DMS53 (cell line): ENCODE results near the gene PRSS58.

Source experiments
- DNase-seq: peaks from one replicate; lab custom pipeline; 2025; lab: John Stamatoyannopoulos, UW

Gene PRSS58, protein sequence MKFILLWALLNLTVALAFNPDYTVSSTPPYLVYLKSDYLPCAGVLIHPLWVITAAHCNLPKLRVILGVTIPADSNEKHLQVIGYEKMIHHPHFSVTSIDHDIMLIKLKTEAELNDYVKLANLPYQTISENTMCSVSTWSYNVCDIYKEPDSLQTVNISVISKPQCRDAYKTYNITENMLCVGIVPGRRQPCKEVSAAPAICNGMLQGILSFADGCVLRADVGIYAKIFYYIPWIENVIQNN

DNA sequence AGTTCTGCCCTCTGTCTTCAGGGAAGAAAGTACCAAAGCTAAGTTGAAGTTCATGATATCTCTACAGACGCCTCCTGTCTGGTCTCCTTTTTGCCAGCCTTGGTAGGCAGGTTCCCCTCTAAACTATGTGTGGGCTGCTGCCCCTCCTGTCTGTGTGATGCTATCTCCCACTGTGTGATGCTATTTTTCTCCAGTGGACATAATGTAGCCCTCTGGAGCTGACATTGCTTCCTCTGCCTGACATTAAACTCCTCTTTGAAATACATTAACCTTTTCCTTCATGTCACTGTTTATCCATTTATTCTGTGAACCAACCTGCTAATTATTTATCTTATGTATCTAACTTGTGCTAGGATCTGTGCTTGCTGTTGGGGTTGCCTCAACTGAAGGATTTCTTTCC lies at the start of gene PRSS58:
Gene PRSS58 (minus strand): TSS at position 101 of the 400 bp plus-strand sequence. CDS start 351 bp downstream, outside the sequence.
- DNase-seq = no peak

DNA sequence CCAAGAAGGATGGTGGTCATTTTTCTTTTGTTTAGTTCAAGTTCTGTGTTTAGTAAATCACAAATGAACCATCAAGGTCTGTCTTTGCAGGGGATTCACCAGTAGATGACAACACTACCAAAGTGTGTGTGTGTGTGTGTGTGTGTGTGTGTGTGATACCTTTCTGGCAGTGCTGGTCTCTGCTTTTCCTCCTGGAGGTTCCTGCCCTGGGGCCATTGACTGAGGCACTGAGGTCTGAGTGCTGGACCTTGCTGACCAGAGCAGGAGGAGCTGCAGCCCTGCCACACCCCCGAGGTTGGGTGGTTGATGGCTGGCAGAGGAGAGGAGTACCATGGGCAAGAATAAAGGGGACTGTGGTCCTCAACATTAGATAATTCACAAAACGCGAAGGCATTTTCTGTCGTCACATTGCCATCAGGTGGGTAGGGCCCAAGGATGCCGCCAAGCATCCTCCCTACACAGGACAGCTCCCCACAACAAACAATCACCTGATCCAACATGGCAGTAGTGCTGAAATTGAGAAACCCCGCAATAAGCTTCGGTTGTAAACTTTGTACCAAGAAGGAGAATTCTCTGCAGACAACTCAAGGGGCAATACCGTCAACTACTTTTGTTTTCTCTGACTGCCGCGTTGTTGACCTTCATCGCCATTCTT lies 49.5 kb upstream of the PRSS58 start:
- no peak for DNase-seq

DNA sequence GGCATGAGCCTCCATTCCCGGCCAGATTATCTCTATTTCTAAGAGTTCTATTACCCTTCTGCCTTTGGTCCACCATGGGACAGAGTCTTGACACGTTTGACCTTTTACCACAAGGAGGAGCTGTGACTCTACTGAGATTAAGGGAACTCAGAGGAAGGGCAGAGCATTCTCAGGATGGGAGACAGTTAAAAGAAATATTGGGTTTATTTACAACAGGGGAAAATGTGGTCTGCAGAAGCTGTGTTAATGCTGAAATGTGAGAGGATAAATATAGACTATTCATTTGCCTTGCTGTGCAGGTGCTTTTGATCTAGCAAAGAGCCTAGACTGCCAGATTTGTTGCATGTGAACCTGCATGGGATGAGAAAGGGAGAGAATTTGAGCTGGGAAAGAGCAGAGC lies 45.8 kb upstream of the PRSS58 start:
- DNase-seq = peak; percentile 24

DNA sequence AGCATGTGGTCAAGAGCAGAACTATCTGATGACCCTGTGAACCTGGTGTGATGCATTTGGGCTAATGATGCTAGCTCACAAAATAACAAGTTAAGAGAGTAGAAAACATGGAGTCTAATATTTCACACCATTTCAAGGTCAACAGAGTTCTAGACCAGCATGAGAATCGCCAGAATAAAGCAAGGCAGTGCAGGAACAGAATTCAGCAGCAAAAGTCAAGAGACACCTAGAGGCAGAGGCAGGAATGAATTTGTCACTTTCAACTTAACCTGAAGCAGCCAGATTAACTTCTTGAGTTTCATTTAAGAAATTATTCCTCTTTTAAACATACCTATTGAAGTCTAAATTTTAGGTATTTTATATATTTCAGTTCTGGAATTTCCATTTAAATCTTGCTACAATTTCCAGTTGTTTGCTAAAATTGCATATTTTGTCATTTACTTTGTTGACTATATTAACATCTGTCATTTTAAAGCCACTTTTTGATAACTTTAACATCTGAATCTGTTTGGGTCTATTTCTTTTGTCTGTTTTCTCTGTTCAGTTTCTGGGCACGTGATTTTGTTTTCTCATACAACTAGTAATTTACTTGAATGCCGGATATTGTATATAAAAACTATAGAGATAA lies 44.2 kb upstream of the PRSS58 start:
- DNase-seq = peak; percentile 45

DNA sequence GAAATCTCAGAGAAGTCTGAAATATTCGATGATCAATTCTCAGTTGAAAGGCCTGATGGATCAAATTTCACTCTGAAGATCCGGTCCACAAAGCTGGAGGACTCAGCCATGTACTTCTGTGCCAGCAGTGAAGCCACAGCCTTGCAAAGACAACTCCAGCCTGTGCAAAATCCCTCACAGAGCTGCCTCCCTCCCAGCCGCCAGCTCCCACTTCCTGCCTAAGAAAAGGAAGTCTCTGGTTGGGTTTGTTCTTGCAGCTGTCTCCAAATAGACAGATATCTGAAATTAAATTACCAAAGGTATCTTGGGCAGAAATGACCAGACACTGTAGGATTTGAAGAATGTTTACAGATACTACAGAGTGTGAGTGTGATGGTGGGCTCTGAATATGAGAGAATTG lies 43.4 kb upstream of the PRSS58 start:
- no peak for DNase-seq

DNA sequence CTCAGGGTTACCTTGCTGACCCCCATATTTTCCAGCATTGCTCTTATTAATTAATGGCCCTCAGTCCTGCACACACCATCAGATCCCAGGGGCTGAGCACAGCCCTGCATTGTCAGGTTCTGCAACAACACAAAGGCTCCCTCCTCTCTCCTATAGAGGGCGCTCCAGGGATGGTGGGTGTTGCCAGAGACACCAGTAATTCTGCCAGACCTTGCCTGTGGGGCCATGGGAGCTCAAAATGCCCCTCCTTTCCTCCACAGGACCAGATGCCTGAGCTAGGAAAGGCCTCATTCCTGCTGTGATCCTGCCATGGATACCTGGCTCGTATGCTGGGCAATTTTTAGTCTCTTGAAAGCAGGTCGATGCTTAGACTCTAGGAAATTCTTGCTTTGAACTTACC lies 42.8 kb upstream of the PRSS58 start:
- peak; percentile 19 for DNase-seq

DNA sequence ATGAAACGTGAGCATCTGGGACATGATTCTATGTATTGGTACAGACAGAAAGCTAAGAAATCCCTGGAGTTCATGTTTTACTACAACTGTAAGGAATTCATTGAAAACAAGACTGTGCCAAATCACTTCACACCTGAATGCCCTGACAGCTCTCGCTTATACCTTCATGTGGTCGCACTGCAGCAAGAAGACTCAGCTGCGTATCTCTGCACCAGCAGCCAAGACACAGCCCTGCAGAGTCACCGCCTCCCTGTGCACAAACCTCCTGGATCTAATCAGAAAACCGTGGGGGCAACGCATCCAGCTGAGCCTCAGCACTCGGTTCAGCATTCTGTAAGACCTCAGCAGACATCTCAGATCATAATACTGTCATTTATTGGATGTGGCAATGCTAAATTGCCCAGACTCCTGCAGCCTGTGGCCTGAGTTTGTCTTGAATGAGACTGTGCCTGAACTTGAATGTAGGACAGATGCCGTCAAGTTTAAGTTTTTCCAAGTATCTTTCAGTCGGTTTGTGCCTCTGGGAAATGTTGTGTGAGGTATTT lies 41.5 kb upstream of the PRSS58 start:
- no peak for DNase-seq

DNA sequence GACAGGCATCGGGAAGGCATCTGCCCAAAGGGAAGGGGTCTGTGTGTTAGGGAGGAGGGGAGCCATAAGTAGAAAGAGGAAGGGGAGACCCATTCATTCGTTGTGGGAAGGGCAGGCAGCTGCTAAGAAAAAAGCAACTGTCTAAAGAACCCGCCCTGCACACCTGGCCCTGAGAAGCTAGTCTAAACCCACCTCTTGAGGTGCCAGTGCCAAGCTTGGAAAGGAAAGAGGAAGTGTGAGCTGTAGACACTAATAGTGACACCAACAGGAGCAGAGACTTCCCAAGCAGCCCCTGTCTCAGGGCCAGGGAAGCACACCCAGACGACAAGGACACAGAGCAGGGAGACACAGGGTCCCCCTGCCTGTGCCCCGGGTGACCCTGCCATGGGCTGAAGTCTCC lies 40.8 kb upstream of the PRSS58 start:
- no peak for DNase-seq

DNA sequence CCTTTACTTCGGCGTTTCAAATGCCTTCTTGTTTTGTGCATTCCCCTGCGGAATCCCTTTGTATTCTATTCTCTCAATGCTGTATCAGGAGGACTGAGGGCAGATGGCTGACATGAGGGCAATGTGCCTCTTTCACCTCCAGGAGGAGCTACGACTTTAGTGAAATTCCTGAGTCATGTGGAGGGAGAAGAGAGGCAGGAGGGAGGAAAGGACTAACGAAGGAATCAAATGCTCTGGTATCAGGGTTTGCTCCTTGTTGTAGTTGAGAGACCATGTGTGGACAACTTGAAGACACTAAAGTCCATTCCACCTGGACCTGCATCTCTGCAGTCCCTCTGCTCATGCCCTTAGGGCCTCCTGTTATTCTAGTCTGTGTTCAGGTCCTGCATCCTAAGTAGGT lies 40.2 kb upstream of the PRSS58 start:
- DNase-seq = peak; percentile 38

DNA sequence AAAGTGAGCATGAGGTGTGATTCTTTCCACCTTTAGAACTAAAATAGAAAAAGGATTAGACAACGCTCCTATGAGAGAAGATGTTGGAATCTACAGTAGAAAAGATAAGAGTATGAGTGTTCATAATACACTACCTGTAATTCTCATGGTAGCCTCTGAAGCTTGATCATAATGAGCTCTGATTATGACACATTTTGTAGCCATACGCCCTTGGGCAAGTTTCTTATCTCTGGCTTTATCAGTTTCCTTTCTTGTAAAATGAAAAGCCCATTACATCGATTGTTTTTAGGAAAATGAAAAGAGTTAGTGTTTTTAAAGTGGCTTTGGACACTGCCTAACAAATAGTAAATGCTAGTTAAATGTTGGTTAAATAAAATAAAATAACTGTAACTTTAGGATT lies 22.4 kb upstream of the PRSS58 start:
- DNase-seq = no peak

DNA sequence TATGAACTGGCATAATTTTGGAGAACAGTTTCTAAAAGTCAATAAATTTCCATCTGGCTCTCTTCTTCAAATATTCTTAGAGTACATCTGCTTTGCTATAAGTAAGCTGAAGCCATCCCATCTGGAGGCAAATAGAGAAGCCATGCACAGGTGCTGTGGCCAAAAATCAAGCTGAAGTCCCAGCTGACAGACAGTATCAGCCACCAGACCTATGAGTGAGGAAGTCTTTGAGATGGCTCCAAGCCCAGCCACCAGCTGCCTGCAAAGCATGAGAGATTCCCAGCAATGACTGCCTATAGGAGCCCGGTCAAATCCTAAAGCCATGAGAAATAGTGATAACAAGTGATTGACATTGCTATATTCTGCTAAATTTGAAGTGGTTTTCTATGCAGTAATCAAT lies 21.7 kb upstream of the PRSS58 start:
- DNase-seq = no peak

DNA sequence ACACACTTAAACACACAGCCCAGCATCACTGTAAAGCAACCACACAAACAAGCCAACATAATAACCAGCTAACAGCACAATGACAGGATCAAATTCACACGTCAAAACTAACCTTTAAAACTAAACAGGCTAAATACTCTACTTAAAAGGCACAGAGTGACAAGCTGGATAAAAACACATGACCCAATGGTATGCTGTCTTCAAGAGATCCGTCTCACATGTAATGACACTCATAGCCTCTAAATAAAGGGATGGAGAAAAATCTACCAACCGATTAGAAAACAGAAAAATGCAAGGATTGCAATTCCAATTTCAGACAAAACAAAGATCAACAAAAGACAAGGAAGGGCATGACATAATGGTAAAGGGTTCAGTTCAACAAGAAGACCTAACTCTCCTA lies 17.2 kb upstream of the PRSS58 start:
- DNase-seq = no peak

DNA sequence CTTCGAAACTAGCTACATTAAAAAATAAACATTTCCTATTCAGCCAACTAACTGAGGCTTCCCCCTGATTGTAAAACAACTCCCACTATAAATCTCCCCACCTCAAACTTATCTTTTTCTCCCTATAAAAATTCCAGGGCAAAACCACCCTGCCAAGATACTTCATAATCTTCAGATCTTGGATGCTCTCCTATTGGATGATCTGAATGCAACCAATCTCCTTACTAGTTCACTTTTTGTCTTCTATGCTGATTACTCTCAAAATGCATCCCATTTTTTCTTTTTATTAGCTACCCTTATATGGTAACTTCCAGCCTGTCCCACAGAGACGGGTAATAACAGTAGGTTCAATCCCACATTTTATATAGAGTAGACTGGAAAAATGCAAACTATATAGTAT lies 15.0 kb upstream of the PRSS58 start:
- DNase-seq = no peak

DNA sequence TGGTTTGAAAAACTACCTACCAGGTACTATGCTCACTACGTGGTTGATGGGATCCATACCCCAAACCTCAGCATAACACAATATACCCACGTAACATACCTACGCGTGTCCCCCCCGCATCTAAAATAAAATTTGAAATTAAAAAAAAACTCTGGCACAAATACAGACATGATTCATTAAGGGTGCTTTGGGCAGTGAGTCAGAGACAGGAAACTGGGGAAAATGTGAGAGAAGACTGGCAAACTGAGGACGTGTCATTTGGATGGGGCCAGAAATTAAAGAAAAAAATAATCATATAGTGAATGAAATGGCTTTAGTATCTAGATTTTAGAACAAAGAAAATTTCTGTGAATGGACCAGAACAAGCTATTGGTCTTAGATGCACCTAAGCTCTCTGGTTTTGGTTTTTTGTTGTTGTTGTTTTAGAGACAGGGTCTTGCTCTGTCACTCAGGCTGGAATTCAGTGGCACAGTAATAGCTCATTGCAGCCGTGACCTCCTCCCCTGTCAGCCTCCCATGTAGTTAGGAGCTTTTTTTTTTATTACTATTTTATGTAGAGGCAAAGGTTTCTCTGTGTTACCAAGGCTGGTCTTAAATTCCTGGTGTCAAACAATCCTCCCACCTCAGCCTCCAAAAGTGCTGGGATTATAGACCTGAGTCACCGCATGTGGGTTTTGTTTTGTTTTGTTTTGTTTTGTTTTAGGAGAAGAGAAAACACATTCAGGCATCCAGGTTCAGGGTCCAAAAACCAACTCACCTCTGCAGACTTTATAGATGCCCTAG lies 5.9 kb upstream of the PRSS58 start:
- no peak for DNase-seq

DNA sequence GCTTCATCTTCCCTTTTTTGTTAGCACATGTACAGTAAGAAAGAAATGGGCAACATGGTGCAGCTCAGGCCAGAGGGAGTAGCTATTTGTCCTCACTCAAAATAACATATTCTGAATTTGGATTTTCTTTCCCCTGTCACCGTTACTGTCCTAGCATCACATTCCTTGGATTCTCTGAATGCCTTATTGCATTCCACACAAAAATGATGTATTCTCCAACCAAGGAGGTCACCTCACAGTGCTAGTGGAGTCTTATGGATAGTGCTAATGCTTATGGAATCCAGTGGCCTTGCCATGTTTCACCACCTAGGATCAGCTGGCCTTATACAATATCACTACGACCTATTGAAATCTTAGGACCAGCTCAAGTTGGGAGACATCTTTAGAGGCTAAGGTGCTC lies 7.2 kb downstream of the PRSS58 start:
- DNase-seq = no peak

DNA sequence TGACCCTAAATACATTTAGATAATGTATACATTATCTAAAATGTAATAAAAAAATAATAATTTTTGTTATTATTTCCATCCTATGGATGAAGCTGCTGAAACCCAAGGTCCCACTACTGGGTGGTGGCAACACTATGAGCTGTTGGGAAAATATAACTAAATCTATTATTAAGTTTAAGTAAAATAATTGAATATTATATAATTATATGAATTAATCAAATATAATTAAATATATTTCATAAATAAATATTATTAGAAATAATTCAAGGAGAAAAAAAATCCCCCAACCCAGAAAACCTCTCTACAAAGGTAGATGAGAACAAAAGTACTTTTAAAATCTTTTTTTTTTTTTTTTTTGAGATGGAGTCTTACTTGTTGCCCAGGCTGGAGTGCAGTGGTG lies 7.9 kb downstream of the PRSS58 start:
- DNase-seq = no peak

DNA sequence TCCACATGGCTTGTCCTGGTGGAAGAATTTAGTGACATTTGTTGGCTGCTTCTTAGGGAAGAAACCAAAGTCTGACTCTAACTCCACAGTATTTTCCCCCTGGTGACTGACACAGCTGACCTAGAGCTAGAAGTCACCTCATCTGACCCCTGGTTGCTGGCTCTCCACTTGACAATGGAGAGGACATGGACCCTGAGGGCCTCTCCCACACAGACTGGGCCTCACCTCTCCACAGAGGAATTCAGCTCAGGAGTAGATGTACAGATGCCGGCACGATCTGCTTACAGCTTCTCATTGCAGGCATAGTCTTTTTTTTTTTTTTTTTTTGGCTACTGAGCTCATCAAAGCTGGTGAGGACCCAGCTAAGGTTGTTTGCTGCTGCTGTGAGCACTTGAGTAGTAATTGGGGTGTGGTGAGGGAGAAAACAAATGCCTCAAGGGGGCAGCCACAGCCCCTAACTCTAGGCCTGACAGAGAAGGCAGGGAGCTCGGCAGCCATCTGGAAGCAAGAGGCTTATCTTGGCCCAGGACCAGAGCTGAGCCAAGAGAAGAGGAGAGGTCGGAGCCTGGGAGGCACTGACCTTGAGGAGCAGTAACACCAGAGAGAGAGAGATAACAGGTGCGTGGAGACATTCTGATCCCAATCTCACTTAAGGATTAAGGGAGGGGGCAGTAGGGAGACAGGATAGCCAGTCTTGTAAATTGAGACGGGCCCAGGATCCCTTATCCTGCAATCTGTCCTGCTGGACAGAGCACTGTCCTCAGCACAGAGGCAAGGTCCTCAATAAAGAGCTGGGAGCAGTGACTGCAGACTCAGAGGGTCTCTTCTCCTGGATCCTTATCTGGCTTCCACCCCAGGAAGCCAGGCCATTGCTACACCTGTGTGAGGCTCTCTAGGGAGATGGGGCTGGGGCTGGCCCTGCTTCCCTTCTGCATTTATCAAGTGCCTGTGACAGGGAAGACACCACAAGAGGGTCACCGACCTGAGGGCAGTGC lies 9.4 kb downstream of the PRSS58 start:
- DNase-seq = no peak

DNA sequence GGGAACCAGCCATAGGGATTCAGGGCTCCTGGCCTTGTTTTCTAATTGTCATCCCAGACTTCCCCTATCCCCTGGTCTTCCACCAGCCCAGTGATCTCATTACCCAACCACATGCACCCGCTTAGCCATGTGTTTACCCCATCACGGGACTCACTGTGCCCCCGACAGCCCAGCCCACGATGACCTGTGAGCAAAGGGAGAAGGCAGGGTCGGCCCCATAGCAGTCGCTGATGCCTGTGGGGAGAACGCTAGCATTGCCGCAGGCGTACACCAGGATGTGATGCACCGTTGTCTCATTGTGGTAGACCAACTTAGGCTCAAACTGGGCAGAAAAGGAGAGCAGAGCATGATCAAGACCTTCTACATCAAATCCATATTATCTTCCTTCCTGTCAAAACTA lies 14.0 kb downstream of the PRSS58 start:
- no peak for DNase-seq

DNA sequence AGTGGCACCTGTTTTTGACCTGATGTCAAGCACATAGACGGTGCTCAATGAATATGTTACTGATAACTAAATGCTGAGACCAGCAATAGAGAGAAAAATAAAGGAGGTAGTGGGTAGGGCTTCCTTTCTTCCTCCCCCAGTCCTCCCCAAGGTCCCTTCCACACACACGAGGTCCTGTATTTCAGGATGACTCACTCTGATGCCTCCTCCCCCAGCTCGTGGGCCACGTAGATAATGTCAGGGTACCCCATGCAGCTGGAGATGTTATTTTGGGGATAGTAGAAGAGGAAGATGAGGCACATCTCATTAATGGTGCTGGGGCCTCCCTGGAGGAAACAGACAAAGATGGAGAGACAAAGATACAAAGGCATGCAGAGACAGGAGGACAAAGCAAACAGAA lies 17.3 kb downstream of the PRSS58 start:
- no peak for DNase-seq

DNA sequence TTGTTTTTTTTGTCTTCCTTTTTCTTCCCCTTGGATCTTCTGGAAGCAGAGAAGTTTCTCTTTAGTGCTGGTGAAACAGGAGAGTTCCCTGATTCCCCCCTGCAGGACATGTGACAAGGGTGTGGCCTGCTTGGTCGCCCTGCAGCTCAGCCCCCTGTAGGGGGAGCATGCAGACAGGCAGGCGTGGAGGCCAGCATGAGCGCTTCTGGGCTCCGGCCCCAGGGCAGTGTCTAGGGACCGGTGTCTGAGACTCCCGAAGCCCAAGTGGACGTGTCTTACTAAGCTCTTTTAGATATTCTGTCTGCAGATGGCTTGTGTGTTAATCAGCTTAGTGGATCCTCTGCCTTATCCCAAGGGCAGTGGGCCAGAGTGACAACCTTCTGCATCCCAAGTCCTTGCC lies 26.1 kb downstream of the PRSS58 start:
- DNase-seq = peak; percentile 24

DNA sequence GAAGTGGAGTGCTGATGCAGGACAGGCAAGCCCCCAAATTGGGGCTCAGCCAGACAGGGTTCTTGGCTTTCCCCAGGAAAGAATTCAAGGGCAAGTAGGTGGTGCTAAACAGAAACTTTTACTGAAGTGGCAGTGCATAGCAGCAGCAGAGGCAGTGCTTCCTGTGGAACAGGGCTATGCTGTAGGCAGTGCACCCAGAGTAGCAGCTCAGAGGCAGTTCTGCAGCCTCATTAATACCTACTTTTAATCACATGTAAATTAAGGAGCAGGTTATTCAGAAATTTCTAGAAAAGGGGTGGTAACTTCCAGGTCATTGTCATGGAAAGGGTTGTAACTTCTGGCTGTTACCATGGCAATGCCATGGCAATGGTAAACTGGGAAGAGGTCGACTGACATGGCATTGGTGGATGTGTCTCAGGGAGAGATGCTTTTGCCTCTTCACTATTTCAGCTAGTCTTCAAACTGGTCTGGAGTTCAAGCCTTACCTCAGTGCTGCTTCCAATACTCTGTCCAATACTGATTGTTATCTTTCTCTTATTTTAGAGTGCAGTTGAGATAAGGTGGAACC lies 29.2 kb downstream of the PRSS58 start:
- no peak for DNase-seq
